ENCODE data around the gene TRAPPC3L. TPM values are rescaled to one million over a fixed set of nuclear protein-coding genes. Genes with fewer than 3 reads are reported as not detected.

Gene TRAPPC3L
- total and polyA plus RNA-seq, 2 of the 13 experiments (the other 11 are each of a cell fraction or from before 2014, with no cell fraction given): not detected

DNA sequence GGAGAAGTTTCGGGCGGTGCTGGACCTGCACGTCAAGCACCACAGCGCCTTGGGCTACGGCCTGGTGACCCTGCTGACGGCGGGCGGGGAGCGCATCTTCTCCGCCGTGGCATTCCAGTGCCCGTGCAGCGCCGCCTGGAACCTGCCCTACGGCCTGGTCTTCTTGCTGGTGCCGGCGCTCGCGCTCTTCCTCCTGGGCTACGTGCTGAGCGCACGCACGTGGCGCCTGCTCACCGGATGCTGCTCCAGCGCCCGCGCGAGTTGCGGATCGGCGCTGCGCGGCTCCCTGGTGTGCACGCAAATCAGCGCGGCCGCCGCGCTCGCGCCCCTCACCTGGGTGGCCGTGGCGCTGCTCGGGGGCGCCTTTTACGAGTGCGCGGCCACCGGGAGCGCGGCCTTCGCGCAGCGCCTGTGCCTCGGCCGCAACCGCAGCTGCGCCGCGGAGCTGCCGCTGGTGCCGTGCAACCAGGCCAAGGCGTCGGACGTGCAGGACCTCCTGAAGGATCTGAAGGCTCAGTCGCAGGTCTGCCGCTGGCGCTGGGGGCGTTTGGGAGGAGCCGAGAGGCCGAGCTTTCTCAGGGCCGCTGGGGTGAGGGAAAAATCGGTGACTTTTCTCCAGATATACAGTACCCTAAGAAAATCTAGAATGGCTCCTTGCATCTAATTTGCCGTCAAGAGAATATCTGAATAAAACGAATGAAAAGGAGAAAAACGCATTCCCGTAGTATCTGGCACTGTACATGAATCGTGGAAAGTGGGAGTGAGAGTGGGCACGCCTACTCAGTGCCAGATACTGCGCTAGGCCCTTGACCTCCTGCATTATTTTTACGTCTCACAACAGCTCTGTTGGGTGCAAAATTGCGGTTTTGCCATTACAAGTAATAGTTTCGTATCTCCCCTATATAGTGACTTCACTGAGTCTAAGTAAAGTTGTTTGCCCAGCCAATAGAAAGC lies 83.3 kb downstream of the TRAPPC3L start (continued):
- TF ChIP-seq ZNF724P (CRISPR knock-in tag; IDR thresholded peaks at IDR 0.05; ENCODE audit: borderline replicate concordance) (no peak), RBFOX2 (IDR thresholded peaks at IDR 0.05; ENCODE audit: low read depth, low read length) (no peak), CBX2 (IDR thresholded peaks at IDR 0.05; ENCODE audit: low read depth, low read length) (peak; percentile 61), CBX2 (CRISPR knock-in tag; IDR thresholded peaks at IDR 0.05; ENCODE audit: low read depth) (no peak), ZFP62 (CRISPR knock-in tag; IDR thresholded peaks at IDR 0.05) (no peak), ZNF546 (CRISPR knock-in tag; conservative IDR thresholded peaks at IDR 0.05) (no peak), BHLHE40 (IDR thresholded peaks at IDR 0.05; ENCODE audit: low read length) (no peak), ZNF224 (CRISPR knock-in tag; IDR thresholded peaks at IDR 0.05) (no peak)
- TF ChIP-seq, protein P1, sequence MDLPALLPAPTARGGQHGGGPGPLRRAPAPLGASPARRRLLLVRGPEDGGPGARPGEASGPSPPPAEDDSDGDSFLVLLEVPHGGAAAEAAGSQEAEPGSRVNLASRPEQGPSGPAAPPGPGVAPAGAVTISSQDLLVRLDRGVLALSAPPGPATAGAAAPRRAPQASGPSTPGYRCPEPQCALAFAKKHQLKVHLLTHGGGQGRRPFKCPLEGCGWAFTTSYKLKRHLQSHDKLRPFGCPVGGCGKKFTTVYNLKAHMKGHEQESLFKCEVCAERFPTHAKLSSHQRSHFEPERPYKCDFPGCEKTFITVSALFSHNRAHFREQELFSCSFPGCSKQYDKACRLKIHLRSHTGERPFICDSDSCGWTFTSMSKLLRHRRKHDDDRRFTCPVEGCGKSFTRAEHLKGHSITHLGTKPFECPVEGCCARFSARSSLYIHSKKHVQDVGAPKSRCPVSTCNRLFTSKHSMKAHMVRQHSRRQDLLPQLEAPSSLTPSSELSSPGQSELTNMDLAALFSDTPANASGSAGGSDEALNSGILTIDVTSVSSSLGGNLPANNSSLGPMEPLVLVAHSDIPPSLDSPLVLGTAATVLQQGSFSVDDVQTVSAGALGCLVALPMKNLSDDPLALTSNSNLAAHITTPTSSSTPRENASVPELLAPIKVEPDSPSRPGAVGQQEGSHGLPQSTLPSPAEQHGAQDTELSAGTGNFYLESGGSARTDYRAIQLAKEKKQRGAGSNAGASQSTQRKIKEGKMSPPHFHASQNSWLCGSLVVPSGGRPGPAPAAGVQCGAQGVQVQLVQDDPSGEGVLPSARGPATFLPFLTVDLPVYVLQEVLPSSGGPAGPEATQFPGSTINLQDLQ (CRISPR knock-in tag; IDR thresholded peaks at IDR 0.05): no peak
- TF ChIP-seq, protein P2, sequence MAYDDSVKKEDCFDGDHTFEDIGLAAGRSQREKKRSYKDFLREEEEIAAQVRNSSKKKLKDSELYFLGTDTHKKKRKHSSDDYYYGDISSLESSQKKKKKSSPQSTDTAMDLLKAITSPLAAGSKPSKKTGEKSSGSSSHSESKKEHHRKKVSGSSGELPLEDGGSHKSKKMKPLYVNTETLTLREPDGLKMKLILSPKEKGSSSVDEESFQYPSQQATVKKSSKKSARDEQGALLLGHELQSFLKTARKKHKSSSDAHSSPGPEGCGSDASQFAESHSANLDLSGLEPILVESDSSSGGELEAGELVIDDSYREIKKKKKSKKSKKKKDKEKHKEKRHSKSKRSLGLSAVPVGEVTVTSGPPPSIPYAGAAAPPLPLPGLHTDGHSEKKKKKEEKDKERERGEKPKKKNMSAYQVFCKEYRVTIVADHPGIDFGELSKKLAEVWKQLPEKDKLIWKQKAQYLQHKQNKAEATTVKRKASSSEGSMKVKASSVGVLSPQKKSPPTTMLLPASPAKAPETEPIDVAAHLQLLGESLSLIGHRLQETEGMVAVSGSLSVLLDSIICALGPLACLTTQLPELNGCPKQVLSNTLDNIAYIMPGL (CRISPR knock-in tag; IDR thresholded peaks at IDR 0.05; ENCODE audit: borderline replicate concordance in 1 of 2, low read depth in 1 of 2): no peak

Measured in HepG2 (cell line).